K562 (cell line): ENCODE results near the gene AMMECR1. TPM values are rescaled to one million over a fixed set of nuclear protein-coding genes. Genes with fewer than 3 reads are reported as not detected.
"Not testable (repeated sequence)": the region's sequence is repeated elsewhere in the genome, so short reads cannot be mapped to it uniquely, and the experiment has no call there.

Experiments used
- ATAC-seq: fragments of 200-7000 bp; cut with Tn5 transposase; 3 replicates; pipeline ENCODE4 v1.9.1; 2020; ENCODE audit warnings: moderate library complexity
- BruUV-seq: library from RNA; stranded (reverse); fragments of 400-500 nt; replicated peaks from 2 replicates; lab custom pipeline; 2021; lab: Mats Ljungman, UMichigan
- CTCF ChIA-PET: fragments of 300-600 bp; formaldehyde crosslinking; extraction: SDS; loops from one replicate; lab custom pipeline; 2021; ENCODE audit warnings: low intra/inter-chr PET ratio; lab: Yijun Ruan, JAX
- POLR2A ChIA-PET: fragments of 300-600, 350-650 bp; sonication (Branson Sonifier 250); formaldehyde crosslinking; extraction: SDS; loops from one replicate; lab custom pipeline; 2021; ENCODE audit warnings: antibody characterized with exemption, inconsistent platforms; lab: Yijun Ruan, JAX
- DNase-seq, 4 experiments: peaks; one replicate each; pipeline versions ENCODE4 v3.0.0 to v3.0.0-alpha.2; 2011 to 2018; ENCODE audit warnings: low spot score in 3 of 4, mixed read lengths in 3 of 4; ENCODE audit errors: extremely low read depth in 1 of 4
- FAIRE-seq: peaks from 2 replicates; lab custom pipeline; 2011; peaks lifted over from hg19 to GRCh38; lab: Jason Lieb, UNC
- H2AFZ ChIP-seq: 2 replicates; pipeline ENCODE4 v1.6.0; 2011; ENCODE audit warnings: low read depth, low read length, control low read depth, inconsistent platforms
- H3K27ac ChIP-seq: fragments of 200-600 bp; 3 replicates; pipeline ENCODE4 v1.8.0; 2011; ENCODE audit warnings: low read depth, mild to moderate bottlenecking, control low read depth, inconsistent platforms, low read length, moderate library complexity, mixed read lengths; ENCODE audit errors: extremely low read depth
- H3K27me3 ChIP-seq, 2 experiments: fragments of 300-600 bp in 1 of 2; 2 replicates in 1 of 2; 3 replicates in 1 of 2; pipeline versions ENCODE4 v1.6.0 to v1.8.0; 2011; ENCODE audit warnings: inconsistent platforms in 2 of 2, low read length in 2 of 2, mild to moderate bottlenecking in 1 of 2, mixed read lengths in 1 of 2, moderate library complexity in 1 of 2; ENCODE audit not compliant: control insufficient read depth in 2 of 2, insufficient read depth in 2 of 2
- H3K36me3 ChIP-seq: fragments of 300-600 bp; 3 replicates; pipeline ENCODE4 v1.8.0; 2011; ENCODE audit warnings: mild to moderate bottlenecking, low read length, inconsistent platforms; ENCODE audit not compliant: control insufficient read depth, insufficient read depth
- H3K4me1 ChIP-seq, 2 experiments: fragments of 200-600 bp in 1 of 2; replicated peaks in 1 of 2; 2 replicates in 1 of 2; 3 replicates in 1 of 2; pipeline versions ENCODE4 v1.5.1 to v1.8.0; 2011; ENCODE audit warnings: inconsistent platforms in 2 of 2, low read length in 2 of 2, mild to moderate bottlenecking in 1 of 2, mixed read lengths in 1 of 2, moderate library complexity in 1 of 2; ENCODE audit not compliant: control insufficient read depth in 2 of 2, insufficient read depth in 2 of 2
- H3K4me2 ChIP-seq: 2 replicates; pipeline ENCODE4 v1.6.1; 2011; ENCODE audit warnings: low read length, control low read depth, inconsistent platforms, mixed read lengths; ENCODE audit not compliant: insufficient read depth
- H3K4me3 ChIP-seq: fragments of 200-600 bp; sonication (generic), shearing (Covaris generic); 2 replicates; pipeline ENCODE4 v1.5.1; 2016; ENCODE audit warnings: control low read depth, inconsistent platforms
- H3K79me2 ChIP-seq: fragments of 200-600 bp; 3 replicates; pipeline ENCODE4 v1.8.0; 2011; ENCODE audit warnings: low read length, inconsistent platforms; ENCODE audit not compliant: control insufficient read depth, insufficient read depth
- H3K9ac ChIP-seq, 2 experiments: 2 replicates each; pipeline versions ENCODE4 v1.6.0 to v1.6.1; 2011; ENCODE audit warnings: low read depth in 2 of 2, low read length in 2 of 2, control low read depth in 1 of 2, inconsistent platforms in 1 of 2, mild to moderate bottlenecking in 1 of 2, mixed read lengths in 1 of 2; ENCODE audit not compliant: insufficient read depth in 1 of 2
- H3K9me1 ChIP-seq: one replicate; pipeline ENCODE4 v1.6.0; 2011; ENCODE audit warnings: inconsistent platforms, mild to moderate bottlenecking, low read length, moderate library complexity; ENCODE audit not compliant: control insufficient read depth, insufficient read depth
- H3K9me3 ChIP-seq: replicated peaks from 2 replicates; pipeline ENCODE4 v1.5.1; 2011; ENCODE audit warnings: low read depth, low read length, inconsistent platforms; ENCODE audit not compliant: control insufficient read depth, insufficient read depth
- H4K20me1 ChIP-seq: replicated peaks from 2 replicates; pipeline ENCODE4 v1.6.1; 2011; ENCODE audit warnings: low read length, inconsistent platforms, mixed read lengths; ENCODE audit not compliant: control insufficient read depth, insufficient read depth
- ATF3 ChIP-seq, 2 experiments: fragments of 450-650 bp in 1 of 2; sonication (generic) in 1 of 2; formaldehyde crosslinking in 1 of 2; IDR thresholded peaks in 1 of 2; conservative IDR thresholded peaks in 1 of 2; 2 replicates each; pipeline versions ENCODE4 v1.6.1 to v1.8.1; 2016 to 2023; ENCODE audit warnings: mild to moderate bottlenecking in 2 of 2, moderate library complexity in 2 of 2, inconsistent platforms in 1 of 2, missing genetic modification reagents in 1 of 2
- BCOR ChIP-seq: fragments of 450-650 bp; IDR thresholded peaks from 2 replicates; pipeline ENCODE4 v1.6.1; 2016
- CBX2 ChIP-seq: fragments of 200-600 bp; sonication (generic); IDR thresholded peaks from one replicate; pipeline ENCODE4 v1.6.1; 2012; ENCODE audit warnings: mild to moderate bottlenecking, low read length, inconsistent platforms; ENCODE audit not compliant: insufficient read depth, poor library complexity, severe bottlenecking
- CEBPG ChIP-seq, 3 experiments: fragments of 200-800 bp in 1 of 3; sonication (Bioruptor generic) in 1 of 3; sonication (generic) in 1 of 3; formaldehyde crosslinking in 1 of 3; IDR thresholded peaks in 2 of 3; conservative IDR thresholded peaks in 1 of 3; 2 replicates each; pipeline versions ENCODE4 v1.6.1 to v1.8.0; 2016 to 2022; ENCODE audit warnings: missing compliant biosample characterization in 2 of 3, missing genetic modification characterization in 2 of 3, mild to moderate bottlenecking in 1 of 3, missing genetic modification reagents in 1 of 3
- FOXJ2 ChIP-seq: fragments of 200-800 bp; sonication (Bioruptor generic); IDR thresholded peaks from 2 replicates; pipeline ENCODE4 v1.6.1; 2016; ENCODE audit warnings: missing genetic modification characterization, missing compliant biosample characterization
- IFI16 ChIP-seq: fragments of 250-450 bp; sonication (Bioruptor Pico); IDR thresholded peaks from 2 replicates; pipeline ENCODE4 v2.1.2; 2022; ENCODE audit warnings: mild to moderate bottlenecking, inconsistent platforms
- KDM1A ChIP-seq, 2 experiments: fragments of 450-650 bp; IDR thresholded peaks; 2 replicates each; pipeline ENCODE4 v1.6.1; 2016; ENCODE audit warnings: mild to moderate bottlenecking in 2 of 2
- L3MBTL2 ChIP-seq: fragments of 450-650 bp; IDR thresholded peaks from 2 replicates; pipeline ENCODE4 v1.6.1; 2016; ENCODE audit warnings: mild to moderate bottlenecking, moderate library complexity
- MEF2A ChIP-seq: IDR thresholded peaks from 2 replicates; pipeline ENCODE4 v1.6.1; 2011; ENCODE audit warnings: low read depth, mild to moderate bottlenecking, low read length, moderate library complexity; ENCODE audit not compliant: control insufficient read depth
- MEF2D ChIP-seq: conservative IDR thresholded peaks from 2 replicates; pipeline ENCODE4 v1.6.1; 2016; ENCODE audit warnings: low read depth, missing genetic modification characterization, missing compliant biosample characterization
- ZNF146 ChIP-seq: IDR thresholded peaks from one replicate; pipeline ENCODE4 v1.6.1; 2018; ENCODE audit warnings: missing compliant biosample characterization; ENCODE audit not compliant: unreplicated experiment
- WGBS: fragments of 100-300 bp; shearing (Covaris generic); methylation state at CpG from one replicate; pipeline ENCODE4 v1.1.6; 2016; ENCODE audit warnings: low coverage, mixed read lengths; ENCODE audit not compliant: insufficient coverage; ENCODE audit errors: missing lambda C conversion rate; 5-methylcytosine and 5-hydroxymethylcytosine counted together
- in situ Hi-C: fragments of 300-500 bp; cut with MboI; formaldehyde crosslinking; loops from 4 replicates; pipeline ENCODE4 v1.15.0; 2018; ENCODE audit warnings: inconsistent platforms, mixed read lengths
- intact Hi-C: fragments of 100-400 bp; cut with micrococcal nuclease; formaldehyde crosslinking; loops from 2 replicates; pipeline ENCODE4 v1.14.2; 2022
- polyA plus RNA-seq, 8 experiments: library from polyadenylated mRNA; depleted of rRNA in 4 of 8; stranded (reverse) in 5 of 8; unstranded in 3 of 8; fragments of >200 nt; fragmentation: Nextera tagmentation in 2 of 8; fragmentation: Illumina TruSeq in 1 of 8; extraction: Ambion mirVana in 2 of 8; extraction: Trizol in 1 of 8; gene quantifications; 2 replicates each; pipeline versions ENCODE4 v1.2.1 to v1.2.3, GENCODE V29; 2011 to 2014; ENCODE audit warnings: inconsistent platforms in 1 of 8, missing spikeins in 1 of 8
- total RNA-seq, 7 experiments: library from RNA; depleted of rRNA in 6 of 7; stranded (reverse); fragments of >200 nt in 6 of 7; fragmentation: Illumina TruSeq in 2 of 7; extraction: Trizol in 2 of 7; gene quantifications; 2 replicates each; pipeline versions ENCODE4 v1.2.1 to v1.2.3, GENCODE V29; 2011 to 2021; ENCODE audit warnings: low replicate concordance in 1 of 7

AMMECR1 gene
- total and polyA plus RNA-seq, 9 of the 15 experiments (the other 6 are each of a cell fraction or from before 2014, with no cell fraction given) = 13.9 to 36.7 (median 23.6) TPM

GRCh38 chrX:110333458-110333857 is 15.6 kb upstream of the AMMECR1 start:
- DNase-seq, H3K36me3 ChIP-seq, BruUV-seq, CTCF ChIA-PET, in situ Hi-C loops, FAIRE-seq, H3K9ac ChIP-seq, H2AFZ ChIP-seq, H3K79me2 ChIP-seq, H3K4me1 ChIP-seq, H3K9me3 ChIP-seq, H3K27ac ChIP-seq, H3K27me3 ChIP-seq, H3K9me1 ChIP-seq, H3K4me2 ChIP-seq, ATAC-seq, H3K4me3 ChIP-seq, H4K20me1 ChIP-seq, POLR2A ChIA-PET, intact Hi-C loops: not testable (repeated sequence)
- TF ChIP-seq BCOR = peak; percentile 57; the same call in 1 of the 2 replicates
- peak; percentile 77 for TF ChIP-seq ZNF146 (CRISPR knock-in tag)
- 0 out of 4 replicates have a peak, but pooled peaks of 1 of the 2 experiments have one; percentile 10 for TF ChIP-seq KDM1A (IDR thresholded peaks at IDR 0.05)
- WGBS = 43% methylated on average over 1 of the region's 1 CpG

- ATAC-seq (no peak), DNase-seq (no peak), FAIRE-seq (no peak)
- ChIA-PET CTCF (no interaction called here), POLR2A (no interaction called here)
- Histone ChIP-seq H3K9me3 (no peaks in the 10 kb centered on the region), H3K27ac (no peak overlapping the region), H3K27me3 (no peaks in the 10 kb centered on the region), H2AFZ (peak overlapping the region; percentile 79), H3K36me3 (no peaks in the 10 kb centered on the region), H3K4me2 (no peak overlapping the region), H3K79me2 (no peaks in the 10 kb centered on the region), H3K9ac (no peak overlapping the region), H4K20me1 (no peaks in the 10 kb centered on the region), H3K9me1 (no peaks in the 10 kb centered on the region), H3K4me1 (peaks cover 0 to 14% of the 10 kb centered on the region in 2 experiments; a peak in 2 of 5 replicates), H3K4me3 (no peak overlapping the region)
- peak; percentile 41; the same call in 1 of the 2 replicates for TF ChIP-seq ATF3 (IDR thresholded peaks at IDR 0.05)
- TF ChIP-seq ATF3 (CRISPR knock-in tag; conservative IDR thresholded peaks at IDR 0.05) = no peak
- TF ChIP-seq FOXJ2 (tag) = peak; percentile 46; the same call in 1 of the 2 replicates
- no peak for TF ChIP-seq IFI16 (CRISPR knock-in tag)
- TF ChIP-seq CEBPG (CRISPR knock-in tag; IDR thresholded peaks at IDR 0.05) = no peak
- 0 out of 4 replicates have a peak, but pooled peaks of 1 of the 2 experiments have one; percentile 38 for TF ChIP-seq CEBPG (tag; conservative IDR thresholded peaks at IDR 0.05 in 1 of 2, IDR thresholded peaks at IDR 0.05 in 1 of 2)
- peak; percentile 89 for TF ChIP-seq MEF2D
- peak; percentile 81 for TF ChIP-seq MEF2A
- 0 out of 2 replicates have a peak, but pooled peaks have one; percentile 20 for TF ChIP-seq L3MBTL2
- no peak for TF ChIP-seq CBX2
- BruUV-seq = no TSS peak
- in situ Hi-C loops = no loop called here
- 12% methylated on average over 3 of the region's 3 CpGs for WGBS
- intact Hi-C loops = no loop called here
Observed at GRCh38 chrX:110331444-110332030, 13.7 kb upstream of the AMMECR1 start.
